Right ventricle myocardium superior (tissue), 1 donor: ENCODE data around the gene TFF1. TPM values are rescaled to one million over a fixed set of nuclear protein-coding genes. Genes with fewer than 3 reads are reported as not detected.

ENCODE experiments used
- ATAC-seq: fragments of 200-7000 bp; cut with Tn5 transposase; one replicate; pipeline ENCODE4 v1.9.1; 2020; ENCODE audit warnings: mild to moderate bottlenecking; ENCODE audit not compliant: poor library complexity
- DNase-seq: peaks from one replicate; pipeline ENCODE4 v3.0.0-alpha.2; 2020
- intact Hi-C: fragments of 100-400 bp; cut with DNase I; formaldehyde crosslinking; loops from one replicate; pipeline ENCODE4 v1.11.2; 2022
- total RNA-seq: library from RNA; stranded (reverse); fragmentation: NEBNext Ultra II Directional; extraction: Animal tissue kit (Norgen Biotek cat#: 25700); gene quantifications from one replicate; pipeline ENCODE4 v1.2.1, GENCODE V29; 2021
- donor health status: DM: no; HTN: yes; CAD: no; lungs with severe emphysema.

Gene TFF1
- total RNA-seq, 1 donor from 2014 or later = not detected

DNA sequence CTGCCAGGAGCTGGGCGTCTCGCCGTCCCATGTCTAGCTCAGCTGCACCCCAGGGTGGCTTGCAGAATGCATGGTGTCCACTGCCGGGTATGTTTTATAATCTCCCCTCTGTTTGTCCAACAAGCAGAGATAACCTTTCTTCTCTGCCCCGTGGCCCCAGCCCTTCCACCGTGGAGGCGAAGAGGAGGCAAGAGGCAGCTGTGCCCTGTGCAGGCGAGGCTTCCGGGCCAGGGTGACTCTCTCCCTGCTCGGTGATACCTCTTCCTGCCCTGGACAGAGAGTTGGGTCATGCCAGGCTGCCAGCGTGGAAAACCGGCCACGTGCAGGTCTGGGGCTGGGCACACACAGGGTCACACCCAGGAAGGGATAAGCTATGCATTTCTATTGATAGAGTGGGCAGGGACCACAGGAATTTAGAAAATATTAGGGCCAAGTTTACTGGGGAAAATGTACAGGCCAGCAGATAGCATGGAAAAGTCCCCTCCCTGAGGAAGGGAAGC lies 15.4 kb downstream of the TFF1 start, which contains the start of gene TFF2:
TSS of gene TFF2 (minus strand) at position 68 of the 500 bp plus-strand sequence. CDS start at position 31, 37 bp downstream.
- DNase-seq (no peak), ATAC-seq (no peak)
- intact Hi-C loops = no loop called here

DNA sequence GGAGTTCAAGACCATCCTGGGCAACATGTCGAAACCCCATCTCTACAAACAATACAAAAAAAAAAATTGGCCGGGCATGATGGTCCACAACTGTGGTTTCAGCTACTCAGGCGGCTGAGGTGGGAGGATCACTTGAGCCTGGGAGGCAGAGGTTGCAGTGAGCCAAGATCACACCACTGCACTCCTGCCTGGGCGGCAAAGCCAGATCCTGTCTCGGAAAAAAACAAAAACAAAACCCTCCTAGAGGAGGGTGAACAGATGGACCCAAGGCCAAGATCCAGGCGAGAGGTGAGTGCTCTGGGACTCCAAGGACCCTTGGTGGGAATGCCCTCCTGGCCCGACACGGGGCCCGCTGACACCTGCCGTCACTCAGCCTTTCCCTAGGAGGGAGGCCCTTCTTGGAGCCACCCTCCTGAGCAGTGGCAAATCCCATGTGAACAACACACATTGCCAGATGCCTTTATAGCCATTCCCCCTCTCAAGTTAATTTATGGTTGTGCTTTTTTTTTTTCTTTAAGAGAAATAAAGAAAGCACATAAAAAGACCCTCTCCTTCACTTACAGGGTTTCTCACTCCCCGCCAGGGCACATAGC lies 15.9 kb downstream of the TFF1 start:
- DNase-seq = no peak
- intact Hi-C loops = no loop called here

DNA sequence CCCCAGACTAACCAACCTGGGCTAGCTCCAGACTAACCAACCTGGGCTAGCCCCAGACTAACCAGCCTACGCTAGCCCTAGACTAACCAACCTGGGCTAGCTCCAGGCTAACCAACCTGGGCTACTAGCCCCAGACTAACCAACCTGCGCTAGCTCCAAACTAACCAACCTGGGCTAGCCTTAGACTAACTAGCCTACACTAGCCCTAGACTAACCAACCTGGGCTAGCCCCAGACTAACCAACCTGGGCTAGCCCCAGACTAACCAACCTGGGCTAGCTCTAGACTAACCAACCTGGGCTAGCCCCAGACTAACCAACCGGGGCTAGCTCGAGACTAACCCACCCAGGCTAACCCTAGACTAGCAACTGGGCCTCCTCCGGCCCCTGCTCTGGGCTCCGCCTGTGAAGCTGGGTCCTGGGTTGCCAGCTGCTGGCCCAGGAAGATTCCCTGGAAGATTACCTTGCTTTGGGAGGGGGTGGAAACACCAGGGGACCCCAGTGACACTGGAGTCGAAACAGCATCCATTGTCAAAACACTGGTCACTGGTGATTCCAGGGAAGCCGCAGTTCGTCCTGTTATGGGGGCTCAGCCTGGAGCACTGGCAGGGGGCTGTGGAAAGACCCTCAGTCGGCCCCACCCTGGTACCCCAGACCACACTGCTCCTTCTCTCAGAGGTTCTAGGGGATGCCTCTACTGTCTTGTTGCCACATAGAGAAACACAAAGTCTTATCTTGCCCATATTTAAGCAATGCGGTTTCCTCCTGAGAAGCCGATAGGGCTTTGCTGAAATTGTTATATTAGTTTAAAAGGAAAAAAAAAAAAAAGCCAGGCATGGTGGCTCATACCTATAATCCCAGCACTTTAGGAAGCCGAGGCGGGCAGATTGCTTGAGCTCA lies 16.7 kb downstream of the TFF1 start:
- no peak for DNase-seq
- no peak for ATAC-seq
- intact Hi-C loops = no loop called here

More for the DNA sequence above, 15.9 kb downstream of the TFF1 start:
- no peak for ATAC-seq

DNA sequence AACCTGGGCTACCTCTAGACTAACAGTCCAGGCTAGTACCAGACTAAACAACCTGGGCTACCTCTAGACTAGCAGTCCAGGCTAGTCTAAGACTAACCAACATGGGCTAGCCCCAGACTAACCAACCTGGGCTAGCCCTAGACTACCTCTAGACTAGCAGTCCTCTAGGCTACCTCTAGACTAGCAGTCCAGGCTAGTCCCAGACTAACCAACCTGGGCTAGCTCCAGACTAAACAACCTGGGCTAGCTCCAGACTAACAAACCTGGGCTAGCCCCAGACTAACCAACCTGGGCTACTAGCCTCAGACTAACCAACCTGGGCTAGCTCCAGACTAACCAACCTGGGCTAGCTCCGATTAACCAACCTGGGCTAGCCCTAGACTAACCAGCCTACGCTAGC lies 17.6 kb downstream of the TFF1 start:
- intact Hi-C loops = no loop called here
- DNase-seq (no peak), ATAC-seq (no peak)

DNA sequence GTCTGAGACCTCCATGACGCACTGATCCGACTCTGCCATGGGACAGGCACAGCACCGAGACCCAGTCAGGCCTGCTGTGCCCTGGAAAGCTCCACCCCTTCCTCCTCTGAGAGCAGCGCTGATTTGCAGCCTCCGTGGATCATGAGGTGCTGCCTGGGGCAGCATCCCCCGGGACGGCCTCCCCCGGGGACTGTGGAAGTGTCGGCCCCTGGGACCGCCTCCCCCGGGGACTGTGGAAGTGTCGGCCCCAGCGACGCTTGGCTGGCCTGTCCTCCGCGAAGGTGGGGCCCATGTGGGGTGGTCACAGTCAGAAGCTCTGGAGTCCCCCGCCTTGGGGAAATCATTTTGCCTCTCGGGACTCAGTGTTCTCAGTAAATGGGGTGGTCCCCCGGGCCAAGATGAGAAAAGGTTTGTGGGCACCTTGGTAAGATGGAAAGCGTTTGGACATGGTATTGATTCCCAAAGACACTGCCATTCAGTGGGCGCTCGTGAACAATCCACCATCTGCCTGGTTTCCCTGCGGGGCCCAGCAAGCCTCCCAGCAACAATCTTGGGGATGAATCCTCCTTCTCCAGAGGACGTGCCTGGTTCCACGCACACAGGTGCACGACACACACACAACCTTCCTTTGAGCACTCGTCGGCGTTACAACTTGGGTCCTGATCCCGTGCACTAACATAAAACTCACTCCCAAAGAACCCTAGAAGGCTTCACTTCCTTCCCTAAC lies 18.6 kb downstream of the TFF1 start:
- ATAC-seq = no peak
- no peak for DNase-seq
- intact Hi-C loops = no loop called here

DNA sequence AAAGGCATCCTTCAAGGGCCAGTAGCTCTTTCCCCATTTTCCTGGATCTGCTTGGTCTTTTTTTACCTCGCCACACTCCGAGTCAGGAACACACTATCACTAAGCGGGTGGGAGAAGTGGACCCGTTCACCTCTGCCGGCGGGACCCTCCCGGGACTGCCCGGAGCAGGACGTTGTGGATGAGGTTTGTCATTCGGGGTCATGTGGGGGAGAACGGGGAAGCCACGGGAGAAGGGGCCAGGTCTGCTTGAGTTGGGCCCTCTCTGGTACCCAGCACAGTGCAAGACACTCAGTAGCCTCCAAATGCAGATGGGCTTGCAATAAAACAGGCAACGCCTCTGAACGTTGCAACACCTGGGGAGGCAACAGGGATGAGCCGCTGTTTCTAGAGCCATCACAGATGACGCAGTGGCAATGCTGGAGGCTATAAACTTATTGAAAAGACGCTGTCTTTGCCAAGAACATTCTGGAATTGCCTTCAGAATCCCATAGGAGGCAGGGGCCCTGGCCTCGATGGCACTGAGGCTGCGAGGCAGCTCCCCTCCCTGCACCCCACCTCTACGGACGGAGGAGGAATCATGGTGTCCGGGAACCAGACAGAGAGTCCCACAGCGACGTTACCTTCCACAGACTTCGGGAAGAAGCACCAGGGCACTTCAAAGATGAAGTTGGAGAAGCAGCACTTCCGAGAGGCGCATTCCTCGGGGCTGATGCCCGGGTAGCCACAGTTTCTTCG lies 19.3 kb downstream of the TFF1 start:
- intact Hi-C loops = no loop called here
- ATAC-seq = no peak
- DNase-seq = no peak

DNA sequence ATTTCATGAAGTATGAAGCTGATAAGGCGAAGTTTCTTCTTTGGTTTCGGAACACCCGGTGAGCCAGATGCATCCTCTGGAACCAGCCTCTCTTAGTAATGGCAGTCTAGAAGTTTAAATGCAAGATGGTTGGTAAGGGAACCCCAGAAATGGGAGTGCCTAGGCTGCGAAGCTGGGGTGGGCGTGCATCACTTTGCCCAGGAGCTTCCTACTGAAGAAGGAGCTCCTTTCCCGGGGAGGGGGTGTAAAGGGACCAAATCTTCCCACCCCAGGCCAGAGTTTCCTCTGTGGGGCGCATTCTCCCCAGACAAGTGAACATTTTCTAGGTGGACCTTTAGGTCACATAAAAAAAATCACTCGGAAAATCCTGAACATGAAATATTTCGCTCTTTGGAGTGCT lies 19.9 kb downstream of the TFF1 start:
- ATAC-seq (no peak), DNase-seq (no peak)
- intact Hi-C loops = no loop called here

DNA sequence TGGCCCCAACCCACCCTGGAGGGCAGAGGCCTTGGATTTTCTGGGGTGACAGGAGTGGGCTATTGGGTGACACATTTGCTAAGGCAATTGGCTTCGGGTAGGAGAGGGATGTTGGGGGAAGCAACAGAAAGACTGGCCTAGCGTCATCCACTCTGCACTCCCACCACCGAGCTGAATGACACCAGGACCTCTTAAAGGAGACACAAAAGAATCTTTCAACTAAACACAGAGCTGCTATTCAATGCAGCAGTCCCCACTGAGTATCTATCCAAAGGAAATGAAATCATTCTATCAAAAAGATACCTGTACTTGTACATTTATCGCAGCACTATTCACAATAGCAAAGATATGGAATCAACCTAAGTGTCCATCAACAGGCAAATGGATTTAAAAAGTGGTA lies 21.7 kb downstream of the TFF1 start:
- intact Hi-C loops = no loop called here
- ATAC-seq (no peak), DNase-seq (no peak)

DNA sequence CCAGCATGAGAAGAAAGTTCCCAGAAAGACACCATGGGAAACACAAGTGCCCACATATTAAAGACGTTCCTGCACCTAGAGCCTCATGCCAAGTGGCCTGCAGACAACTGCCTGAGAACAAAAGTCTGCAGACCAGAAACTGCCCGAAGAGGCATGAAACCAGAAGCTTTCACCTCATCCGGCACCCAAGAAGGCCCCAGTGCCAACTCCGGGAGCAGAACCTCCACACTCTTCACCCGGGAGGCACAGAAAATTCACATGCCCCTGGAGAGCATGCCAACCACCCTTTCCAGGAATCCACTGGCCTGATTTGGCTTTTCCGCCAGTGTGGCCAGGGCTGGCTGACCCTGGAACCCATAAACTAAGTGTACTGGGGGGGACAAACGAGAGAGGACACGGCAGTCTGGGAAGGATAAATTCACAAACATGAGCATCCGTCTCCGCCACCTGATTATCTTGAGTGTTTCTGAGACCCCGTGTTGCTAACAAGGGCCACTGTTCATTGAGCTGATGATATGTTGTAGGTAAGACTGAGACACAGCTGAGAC lies 22.3 kb downstream of the TFF1 start:
- DNase-seq (no peak), ATAC-seq (no peak)
- intact Hi-C loops = no loop called here

DNA sequence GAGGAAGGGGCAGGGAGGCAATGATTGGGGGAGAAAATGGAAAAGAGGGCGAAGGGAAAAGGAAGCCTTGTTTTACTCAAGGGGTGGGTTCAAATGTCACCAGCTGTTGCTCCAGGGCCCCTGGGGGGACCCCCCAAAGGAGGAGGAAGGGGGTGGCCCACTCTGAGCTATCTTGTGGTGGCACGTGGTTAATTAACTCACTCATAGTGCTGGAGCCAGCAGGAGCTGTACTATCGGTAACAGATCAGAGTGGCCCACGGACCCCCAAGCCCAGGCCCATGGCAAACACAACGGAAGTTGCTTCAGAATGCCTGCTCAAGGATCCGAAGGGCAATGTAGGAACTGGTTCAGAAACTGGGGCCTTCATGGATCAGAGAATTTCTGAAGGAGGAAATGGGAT lies 22.8 kb downstream of the TFF1 start:
- DNase-seq = no peak
- intact Hi-C loops = no loop called here
- ATAC-seq = no peak

DNA sequence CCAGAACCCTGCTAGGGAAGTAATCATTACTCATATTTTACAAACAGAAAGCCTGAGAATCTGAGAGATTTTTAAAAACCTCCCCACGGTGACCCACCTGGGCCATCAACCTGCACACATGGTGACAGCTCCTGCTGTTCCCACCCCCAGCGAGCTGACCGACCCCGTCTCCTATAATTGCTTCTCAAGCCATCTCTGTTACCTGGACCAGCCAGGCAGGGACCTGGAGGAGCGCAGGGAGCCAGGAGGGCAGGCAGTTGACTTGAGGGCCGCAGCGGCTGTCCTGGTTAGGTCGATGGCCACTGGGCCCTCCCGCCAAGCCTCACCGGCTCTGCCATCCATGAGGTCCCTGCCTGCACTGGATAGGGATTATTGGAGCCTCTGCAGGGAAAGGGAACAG lies 23.2 kb downstream of the TFF1 start:
- DNase-seq = no peak
- no peak for ATAC-seq
- intact Hi-C loops = no loop called here

DNA sequence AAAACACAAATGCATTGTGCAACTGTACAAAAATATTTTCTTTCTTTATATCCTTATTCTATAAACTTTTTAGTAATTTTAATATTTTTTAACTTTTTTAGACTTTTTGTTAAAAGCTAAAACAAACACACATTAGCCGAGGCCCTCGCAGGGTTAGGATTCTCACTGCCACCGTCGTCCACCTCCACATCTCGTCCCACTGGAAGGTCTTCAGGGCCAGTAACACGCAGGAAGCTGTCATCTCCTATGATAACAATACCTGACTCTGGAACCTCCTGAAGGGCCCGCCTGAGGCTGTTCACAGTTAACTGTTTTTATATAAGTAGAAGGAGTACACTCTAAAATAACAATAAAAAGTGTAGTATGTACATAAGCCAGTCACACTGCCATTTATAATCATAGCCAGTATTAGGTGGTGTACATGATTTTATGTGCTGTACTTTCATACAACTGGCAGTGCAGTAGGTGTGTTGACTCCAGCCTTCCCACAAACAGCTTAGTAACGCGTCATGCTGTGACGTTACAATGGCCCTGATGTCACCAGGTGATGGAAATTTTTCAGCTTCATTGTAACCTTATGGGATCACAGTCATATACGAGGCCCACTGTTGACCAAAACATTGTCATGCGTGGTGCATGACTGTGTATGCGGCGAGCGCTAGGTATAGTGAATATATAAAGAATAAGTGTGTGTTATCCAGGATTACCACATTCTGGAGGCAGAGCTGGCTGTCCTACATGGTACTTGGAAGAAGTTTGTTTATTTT lies 24.4 kb downstream of the TFF1 start:
- intact Hi-C loops = no loop called here
- no peak for DNase-seq
- no peak for ATAC-seq

DNA sequence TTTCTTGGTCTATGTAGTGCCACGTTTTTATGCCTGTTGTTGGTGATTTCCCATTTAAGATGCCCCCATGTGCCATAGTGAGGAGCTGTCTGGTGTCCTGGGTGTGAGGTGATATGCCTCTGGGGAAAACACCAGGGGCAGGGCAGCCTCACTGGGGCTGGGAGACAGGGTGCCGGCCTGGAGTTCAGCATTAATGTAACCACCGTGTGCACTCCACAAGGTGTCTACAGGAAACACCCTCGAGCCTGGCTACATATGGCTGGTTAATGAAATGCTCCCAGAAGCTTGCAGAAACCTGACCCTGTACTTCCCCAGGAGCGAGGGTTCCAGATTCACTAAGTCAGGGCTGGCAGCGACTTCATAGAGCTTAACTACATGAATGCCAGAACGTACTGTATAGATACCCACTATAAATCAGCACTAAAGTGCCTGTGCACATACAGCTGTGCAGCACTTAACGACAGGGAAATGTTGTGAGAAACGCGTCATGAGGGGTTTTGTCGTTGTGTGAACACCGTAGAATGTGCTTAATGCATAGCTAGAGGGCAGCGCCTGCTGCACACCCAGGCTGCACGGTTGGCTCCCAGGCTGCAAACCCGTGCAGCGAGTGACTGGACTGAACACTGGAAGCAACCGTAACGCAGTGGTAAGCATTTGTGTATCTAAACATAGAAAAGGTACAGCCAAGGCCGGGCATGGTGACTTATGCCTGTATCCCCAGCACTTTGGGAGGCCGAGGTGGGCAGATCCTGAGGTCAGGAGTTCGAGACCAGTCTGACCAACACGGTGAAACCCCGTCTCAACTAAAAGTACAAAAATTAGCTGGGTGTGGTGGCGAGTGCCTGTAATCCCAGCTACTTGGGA lies 25.9 kb downstream of the TFF1 start:
- ATAC-seq = no peak
- intact Hi-C loops = no loop called here
- DNase-seq = no peak

DNA sequence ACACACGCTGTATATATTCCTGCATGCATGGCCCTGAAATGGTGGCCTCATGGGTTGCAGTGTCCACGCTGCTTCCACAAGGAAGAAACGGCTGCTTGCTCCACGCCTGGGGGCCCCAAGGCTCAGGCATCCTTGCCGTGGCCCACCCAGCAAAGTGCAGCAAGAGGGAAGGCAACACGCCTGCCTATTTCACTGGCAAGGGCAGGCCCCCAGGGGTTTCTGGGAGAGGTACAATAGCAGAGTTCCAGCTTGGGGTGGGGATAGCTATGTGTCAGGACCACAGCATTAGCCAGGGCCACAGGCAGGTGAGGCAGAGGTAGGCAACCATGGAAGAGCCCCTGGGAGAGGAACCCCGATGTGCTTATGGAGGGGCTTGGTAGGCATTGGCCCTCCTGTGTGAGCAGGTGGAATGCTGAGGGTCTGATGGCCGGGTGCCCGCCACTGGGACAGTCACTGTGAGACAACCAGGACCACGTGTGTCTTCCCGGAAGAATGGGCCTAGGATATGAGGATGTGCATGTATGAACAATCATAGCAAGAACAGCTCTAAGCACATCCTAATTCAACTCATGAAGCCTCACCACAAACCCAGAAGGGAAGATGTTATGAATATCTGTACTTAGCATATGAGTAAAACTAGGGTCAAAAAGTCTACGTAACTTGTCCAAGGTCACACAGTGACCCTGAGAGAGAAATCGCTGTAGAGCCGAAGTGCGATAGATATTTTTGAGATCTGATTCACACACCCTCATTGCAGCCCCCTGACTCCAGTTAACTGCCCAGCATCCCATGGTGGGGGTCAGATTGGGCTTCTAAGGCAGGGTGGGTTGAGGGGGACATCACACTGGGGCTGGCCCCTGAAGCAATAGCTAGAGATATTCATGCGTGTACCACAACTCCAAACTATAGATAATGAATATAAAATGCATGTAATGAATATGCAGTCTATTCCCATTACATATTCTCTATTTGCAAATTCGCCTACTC lies 27.3 kb downstream of the TFF1 start:
- intact Hi-C loops = no loop called here
- ATAC-seq = no peak
- no peak for DNase-seq

DNA sequence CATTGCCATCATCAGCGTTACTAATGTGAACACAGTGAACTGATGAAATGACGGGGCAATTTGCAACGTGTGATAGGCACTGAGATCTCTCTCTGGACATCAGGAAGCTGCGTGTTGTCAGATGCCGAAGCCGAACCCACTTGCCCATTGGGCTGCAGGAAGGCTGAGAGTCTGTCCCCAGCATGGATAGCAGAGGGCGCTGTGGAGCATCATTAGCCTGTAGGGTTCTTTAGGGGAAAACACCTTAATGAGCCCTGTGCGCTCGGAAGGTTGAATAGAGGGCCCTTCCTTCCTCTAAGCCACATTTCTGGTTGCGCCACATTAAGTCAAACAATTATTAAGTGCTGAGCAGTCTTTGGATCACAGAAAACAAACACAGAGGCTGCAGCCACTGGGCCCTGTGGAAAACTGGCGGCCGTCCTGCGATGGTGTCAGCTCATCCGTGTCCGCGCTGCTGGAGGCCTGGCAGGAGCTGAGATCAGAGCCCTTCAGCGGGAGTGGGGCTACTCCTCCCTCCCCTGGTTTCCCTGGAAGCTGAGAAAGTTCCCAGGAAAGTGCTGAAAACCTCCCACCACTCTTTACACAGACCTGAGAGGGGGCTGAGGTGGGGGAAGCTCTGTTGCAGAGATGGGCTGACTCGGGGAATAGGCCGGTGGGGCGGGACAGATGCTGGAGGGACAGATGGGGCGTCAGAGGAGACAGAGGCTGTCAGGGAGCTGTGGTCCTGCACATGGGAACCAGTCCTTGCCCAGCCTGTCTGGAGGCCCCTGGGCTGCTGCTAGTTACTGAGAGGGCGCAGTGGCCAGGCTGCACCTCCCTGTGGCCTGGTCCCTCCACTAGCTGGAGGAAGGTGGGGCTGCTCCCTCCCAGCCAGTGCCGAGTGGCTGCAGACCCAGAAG lies 28.3 kb downstream of the TFF1 start:
- intact Hi-C loops = no loop called here
- ATAC-seq = peak; percentile 71
- DNase-seq = peak; percentile 74
